AG09319 (cell line): ENCODE measurements around the gene FOXO3.

ENCODE experiments used
- DNase-seq: peaks from one replicate; pipeline ENCODE4 v3.0.0-alpha.2; 2010; ENCODE audit warnings: low read depth; ENCODE audit errors: extremely low read depth
- CTCF ChIP-seq: IDR thresholded peaks from 2 replicates; pipeline ENCODE4 v1.5.1; 2011; ENCODE audit warnings: low read depth, mild to moderate bottlenecking, inconsistent platforms, low read length, moderate library complexity

FOXO3 gene

DNA sequence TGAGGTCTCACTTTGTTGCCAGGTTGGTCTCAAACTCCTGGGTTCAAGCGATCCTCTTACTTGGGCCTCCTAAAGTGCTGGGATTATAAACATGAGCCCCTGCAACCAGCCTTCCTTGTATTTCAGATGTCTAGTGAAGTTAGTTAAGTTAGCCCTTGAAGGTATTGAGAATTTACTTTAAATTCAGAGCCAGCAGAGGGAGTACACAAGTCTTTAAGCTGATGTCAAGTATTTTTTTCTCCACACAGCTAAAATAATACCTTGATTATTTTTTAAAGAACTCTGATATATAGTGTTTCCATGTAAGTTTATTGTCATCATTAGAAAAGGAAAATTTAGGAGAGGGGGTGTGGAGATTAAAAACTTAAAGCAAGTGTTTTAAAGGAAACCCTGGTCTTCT lies 9.8 kb downstream of the FOXO3 start:
- no peak for TF ChIP-seq CTCF
- no peak for DNase-seq

DNA sequence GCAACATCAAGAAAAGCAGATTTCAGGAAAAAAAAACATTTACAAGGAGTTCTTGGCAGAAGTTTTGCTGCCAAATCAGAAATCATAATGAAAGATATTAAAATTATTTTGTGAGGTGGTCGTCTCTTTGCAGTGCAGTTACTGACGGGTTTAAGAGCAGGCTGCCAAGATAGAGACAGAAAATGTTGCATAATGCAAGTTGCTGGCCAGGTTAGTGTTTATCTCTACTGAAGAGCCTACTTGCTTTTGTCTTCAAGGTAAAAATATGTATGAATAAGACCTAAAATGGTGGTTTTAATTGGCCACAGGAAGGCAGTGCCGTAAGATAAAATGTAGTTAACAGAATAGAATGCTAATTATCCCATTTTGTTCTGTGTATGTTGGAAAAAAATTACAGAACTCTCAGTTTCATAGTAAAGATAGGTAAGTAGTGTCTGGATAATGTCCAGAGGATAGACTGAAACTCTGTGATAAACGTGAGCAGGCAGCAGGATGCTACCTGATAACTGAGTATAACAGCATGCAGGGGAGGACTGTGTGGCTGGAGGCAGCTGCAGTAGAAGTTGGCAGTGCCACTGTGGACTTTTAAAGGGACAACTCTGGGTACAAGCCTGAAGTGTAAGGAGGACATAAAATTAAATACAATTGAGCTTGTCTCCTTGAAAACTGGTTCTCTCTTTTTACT lies 13.9 kb downstream of the FOXO3 start:
- DNase-seq: no peak
- TF ChIP-seq CTCF: no peak

GRCh38 chr6:108575905-108576494 lies 15.3 kb downstream of the FOXO3 start:
- no peak for TF ChIP-seq CTCF
- DNase-seq: no peak

DNA sequence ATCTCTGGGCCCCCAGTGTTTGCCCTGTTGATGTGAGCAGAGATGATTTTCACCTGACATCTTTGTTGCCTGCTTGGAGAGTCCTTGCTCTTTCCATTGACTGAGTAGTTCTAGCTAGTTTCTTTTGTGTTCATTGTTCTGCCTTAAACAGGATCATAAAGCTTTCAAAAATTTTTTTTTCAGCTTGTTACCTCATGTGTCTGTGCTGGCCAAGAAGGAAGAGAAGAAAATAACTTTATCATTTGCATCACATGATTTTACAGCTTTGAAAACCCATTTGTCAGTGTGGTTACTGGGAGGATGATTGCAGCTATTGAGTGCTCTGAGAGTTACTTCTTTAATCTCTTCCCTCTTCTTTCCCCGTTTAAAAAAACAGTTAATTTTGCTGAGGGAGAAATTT lies 16.0 kb downstream of the FOXO3 start:
- no peak for TF ChIP-seq CTCF
- no peak for DNase-seq

DNA sequence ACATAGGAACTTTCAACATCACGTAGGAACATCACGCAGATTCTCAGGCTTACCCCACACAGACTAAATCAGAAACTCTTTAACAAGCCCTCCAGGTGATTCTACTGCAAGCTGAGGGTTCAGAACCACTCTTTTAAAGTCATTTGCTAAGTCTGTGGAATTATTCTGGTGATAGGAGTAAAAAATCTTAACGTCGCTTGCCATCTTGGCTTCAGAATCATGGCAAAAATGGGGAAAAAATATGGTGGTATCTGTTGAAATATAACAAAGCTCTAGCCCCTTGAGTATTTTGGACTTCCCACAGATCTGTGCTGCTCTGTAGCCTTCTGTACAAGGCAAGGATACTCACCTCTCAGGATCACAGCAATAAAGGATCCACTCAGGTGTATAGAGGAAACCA lies 17.4 kb downstream of the FOXO3 start:
- no peak for DNase-seq
- TF ChIP-seq CTCF: no peak

- no peak for TF ChIP-seq CTCF
- no peak for DNase-seq
Observed at GRCh38 chr6:108578595-108579327, 18.0 kb downstream of the FOXO3 start.

DNA sequence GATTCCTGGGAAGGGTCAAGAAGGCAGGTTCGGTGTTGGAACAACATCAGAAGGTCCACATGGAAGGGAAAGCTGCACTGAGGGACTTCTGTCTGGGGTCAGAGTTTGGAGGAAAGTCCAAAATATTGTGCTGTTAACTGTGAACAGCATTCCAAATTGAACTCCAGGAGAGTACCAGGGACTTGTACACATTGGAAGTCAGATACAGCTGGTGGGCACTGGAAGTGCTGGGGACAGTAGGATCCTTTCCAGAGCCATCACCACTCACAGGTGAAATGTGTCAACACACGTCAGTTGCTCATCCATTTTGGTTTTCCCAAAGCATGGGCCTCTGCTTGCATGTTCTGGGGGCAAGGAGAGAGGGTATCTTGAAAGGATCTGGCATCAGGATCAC lies 18.6 kb downstream of the FOXO3 start:
- no peak for DNase-seq

More for the DNA sequence above, 18.6 kb downstream of the FOXO3 start:
- TF ChIP-seq CTCF: no peak
